Tibial nerve (tissue), 4 donors: Measurements from ENCODE around the gene AHRR. TPM values are rescaled to one million over a fixed set of nuclear protein-coding genes. Genes with fewer than 3 reads are reported as not detected.

Source experiments
- DNase-seq, 2 donors: peaks; one replicate each; pipeline ENCODE4 v3.0.0-alpha.2; 2019; ENCODE audit warnings: low spot score in 2 of 2
- H3K27ac ChIP-seq, 4 donors: fragments of 200-600 bp; sonication (generic) in 3 of 4; one replicate each; pipeline ENCODE4 v1.5.1; 2017 to 2019; ENCODE audit warnings: mild to moderate bottlenecking in 1 of 4
- H3K27me3 ChIP-seq, 2 donors: fragments of 200-600 bp; sonication (generic) in 1 of 2; one replicate each; pipeline versions ENCODE4 v1.5.1 to v1.6.0; 2017 to 2019
- H3K36me3 ChIP-seq, 3 donors: fragments of 200-600 bp; sonication (generic); one replicate each; pipeline ENCODE4 v1.5.1; 2018 to 2019
- H3K4me1 ChIP-seq, 4 donors: fragments of 200-600 bp; sonication (generic) in 3 of 4; one replicate each; pipeline ENCODE4 v1.5.1; 2017 to 2019
- H3K4me3 ChIP-seq, 4 donors: fragments of 200-600 bp; sonication (generic) in 3 of 4; one replicate each; pipeline ENCODE4 v1.5.1; 2017 to 2019; ENCODE audit warnings: mild to moderate bottlenecking in 1 of 4, moderate library complexity in 1 of 4
- H3K9me3 ChIP-seq, 4 donors: fragments of 200-600 bp; sonication (generic) in 3 of 4; one replicate each; pipeline ENCODE4 v1.5.1; 2017 to 2019
- CTCF ChIP-seq, 5 experiments: fragments of 200-600 bp in 3 of 5; fragments of 450-650 bp in 2 of 5; sonication (generic) in 3 of 5; IDR thresholded peaks; one replicate each; pipeline ENCODE4 v1.5.1; 2016 to 2019; ENCODE audit warnings: antibody characterized with exemption in 5 of 5, mild to moderate bottlenecking in 3 of 5, moderate library complexity in 2 of 5
- EP300 ChIP-seq, 2 donors: sonication (generic); formaldehyde crosslinking; IDR thresholded peaks; one replicate each; pipeline ENCODE4 v1.6.1; 2017; ENCODE audit warnings: antibody characterized with exemption in 2 of 2, mild to moderate bottlenecking in 1 of 2
- POLR2A ChIP-seq, 2 donors: fragments of 450-650 bp; IDR thresholded peaks; one replicate each; pipeline ENCODE4 v1.6.1; 2017; ENCODE audit warnings: antibody characterized with exemption in 2 of 2, mild to moderate bottlenecking in 2 of 2, moderate library complexity in 2 of 2
- WGBS, 2 donors: methylation state at CpG; one replicate each; pipeline ENCODE4 v1.1.5; 2018; 5-methylcytosine and 5-hydroxymethylcytosine counted together
- total RNA-seq, 4 donors: library from RNA; depleted of rRNA; stranded (reverse); fragments of >200 nt; gene quantifications; one replicate each; pipeline ENCODE4 v1.1.0, GENCODE V29; 2016

The AHRR gene
- total RNA-seq, 4 donors from 2014 or later = 1.0 to 4.8 (median 1.2) TPM; not detected in 1

GRCh38 chr5:476814-477175, 155.3 kb downstream of the AHRR start:
- 53 to 61% methylated on average over 5 to 8 of the region's 9 CpGs for WGBS, 2 donors
- Histone ChIP-seq H3K27me3 (peaks cover 0 to 68% of the 10 kb centered on the region in 2 donors), H3K27ac (no peak overlapping the region), H3K9me3 (no peaks in the 10 kb centered on the region), H3K36me3 (peaks cover 0 to 32% (median 0%) of the 10 kb centered on the region in 3 donors), H3K4me3 (no peak overlapping the region), H3K4me1 (peaks cover 0 to 30% (median 16%) of the 10 kb centered on the region in 4 donors)
- TF ChIP-seq EP300 (IDR thresholded peaks at IDR 0.05) (no peak), POLR2A (IDR thresholded peaks at IDR 0.05) (no peak), CTCF (IDR thresholded peaks at IDR 0.05) (no peak)
- DNase-seq = no peak

- no peak for DNase-seq
- Histone ChIP-seq H3K27me3 (peaks cover 0 to 72% of the 10 kb centered on the region in 2 donors), H3K36me3 (peaks cover 0 to 36% (median 0%) of the 10 kb centered on the region in 3 donors), H3K9me3 (no peaks in the 10 kb centered on the region), H3K27ac (no peak overlapping the region), H3K4me3 (no peak overlapping the region), H3K4me1 (peaks cover 0 to 26% (median 12%) of the 10 kb centered on the region in 4 donors)
- WGBS, 2 donors = 50 to 67% methylated on average over 6 to 8 of the region's 19 CpGs
- TF ChIP-seq CTCF (IDR thresholded peaks at IDR 0.05) (no peak), POLR2A (IDR thresholded peaks at IDR 0.05) (no peak), EP300 (IDR thresholded peaks at IDR 0.05) (no peak)
These were observed 155.7 kb downstream of the AHRR start for GRCh38 chr5:477247-477646.

- H3K9me3 ChIP-seq = no peaks in the 10 kb centered on the region
- 76 to 81% methylated on average over 12 to 13 of the region's 13 CpGs for WGBS, 2 donors
- no peak for TF ChIP-seq EP300 (IDR thresholded peaks at IDR 0.05)
- no peak for TF ChIP-seq POLR2A (IDR thresholded peaks at IDR 0.05)
- no peak for TF ChIP-seq CTCF (IDR thresholded peaks at IDR 0.05)
- DNase-seq = no peak
- peaks cover 0 to 42% (median 0%) of the 10 kb centered on the region in 3 donors for H3K36me3 ChIP-seq
- H3K4me1 ChIP-seq = peaks cover 0 to 22% (median 8%) of the 10 kb centered on the region in 4 donors
- no peak overlapping the region for H3K27ac ChIP-seq
- no peak overlapping the region for H3K4me3 ChIP-seq
- H3K27me3 ChIP-seq = peaks cover 0 to 78% of the 10 kb centered on the region in 2 donors
These were observed 156.4 kb downstream of the AHRR start for GRCh38 chr5:477871-478270.

GRCh38 chr5:478369-478981, 157.0 kb downstream of the AHRR start:
- TF ChIP-seq POLR2A (IDR thresholded peaks at IDR 0.05) = no peak
- TF ChIP-seq EP300 (IDR thresholded peaks at IDR 0.05) = no peak
- no peak for TF ChIP-seq CTCF (IDR thresholded peaks at IDR 0.05)
- no peak for DNase-seq
- no peak overlapping the region for H3K4me3 ChIP-seq
- WGBS, 2 donors = 66 to 70% methylated on average over 14 to 17 of the region's 18 CpGs
- H3K27me3 ChIP-seq = peaks cover 0 to 84% of the 10 kb centered on the region in 2 donors
- H3K27ac ChIP-seq = no peak overlapping the region
- H3K36me3 ChIP-seq = peaks cover 0 to 48% (median 0%) of the 10 kb centered on the region in 3 donors
- H3K4me1 ChIP-seq = peaks cover 0 to 22% (median 8%) of the 10 kb centered on the region in 4 donors
- no peaks in the 10 kb centered on the region for H3K9me3 ChIP-seq

GRCh38 chr5:478982-479535, 157.5 kb downstream of the AHRR start:
- TF ChIP-seq POLR2A (IDR thresholded peaks at IDR 0.05) = no peak
- no peak for TF ChIP-seq EP300 (IDR thresholded peaks at IDR 0.05)
- TF ChIP-seq CTCF (IDR thresholded peaks at IDR 0.05) = no peak
- Histone ChIP-seq H3K9me3 (no peaks in the 10 kb centered on the region), H3K27me3 (peaks cover 0 to 88% of the 10 kb centered on the region in 2 donors), H3K4me3 (no peak overlapping the region), H3K36me3 (peaks cover 0 to 48% (median 0%) of the 10 kb centered on the region in 3 donors), H3K27ac (no peak overlapping the region), H3K4me1 (peaks cover 0 to 17% (median 8%) of the 10 kb centered on the region in 4 donors)
- DNase-seq = no peak
- WGBS, 2 donors = 79 to 80% methylated on average over 10 to 16 of the region's 18 CpGs
